ENCODE data around the gene SMAD3. TPM values are rescaled to one million over a fixed set of nuclear protein-coding genes. Genes with fewer than 3 reads are reported as not detected.

The SMAD3 gene
- total and polyA plus RNA-seq, 2 of the 4 experiments (the other 2 are of a cell fraction), result 71.0 to 177 TPM

DNA sequence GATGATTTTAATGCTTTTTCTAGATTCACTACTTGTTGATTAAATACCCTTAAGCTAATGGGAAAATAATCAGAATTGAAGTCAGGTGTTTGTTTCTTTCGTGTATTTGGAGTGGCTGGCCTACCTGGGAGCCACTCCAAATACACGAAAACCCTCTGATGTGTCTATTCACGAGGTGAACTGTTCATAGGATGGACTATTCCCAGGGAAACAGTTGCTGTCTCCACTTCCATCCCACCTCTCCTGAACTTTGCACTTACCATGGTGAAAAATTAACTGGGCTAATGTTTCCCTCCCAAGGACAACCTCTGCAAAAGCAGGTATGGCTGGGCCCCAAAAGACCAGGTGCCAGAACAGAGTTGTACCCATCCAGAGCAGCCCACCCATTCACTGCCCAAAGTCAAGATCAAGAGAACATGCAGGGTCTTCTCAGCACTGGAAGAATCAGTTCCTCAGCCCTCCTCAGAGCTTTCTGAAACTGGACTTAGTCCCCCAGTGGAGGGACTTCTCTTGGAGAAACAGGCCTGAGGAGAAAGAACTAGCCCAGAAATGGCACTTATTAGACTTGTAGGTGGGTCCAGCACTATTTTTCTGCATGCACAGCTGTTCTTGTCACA, 2.9 kb upstream of the SMAD3 start:
- Histone ChIP-seq H3K27me3 (ENCODE audit: control insufficient read depth, insufficient read depth, low read length) (no peaks in the 10 kb centered on the region), H3K27ac (ENCODE audit: insufficient read depth, low read length) (no peak overlapping the region), H3K4me3 (ENCODE audit: insufficient read depth, low read depth, low read length) (no peak overlapping the region), H2AK9ac (replicated peaks; ENCODE audit: low read depth, low read length, poor library complexity) (no peak overlapping the region), H3K4me1 (ENCODE audit: control insufficient read depth, insufficient read depth, low read length) (peaks cover 5% of the 10 kb centered on the region), H4K5ac (ENCODE audit: low read depth, low read length) (no peak overlapping the region), H2AFZ (replicated peaks; ENCODE audit: low read length, poor library complexity) (no peak overlapping the region), H3K14ac (replicated peaks; ENCODE audit: low read depth, low read length) (no peak overlapping the region), H3K23ac (ENCODE audit: low read depth, low read length) (0 out of 2 replicates have a peak overlapping the region, but pooled peaks have one; percentile 17), H2BK20ac (ENCODE audit: low read depth, low read length) (peak overlapping the region; percentile 23), H4K8ac (ENCODE audit: low read depth in 2 of 2, low read length in 2 of 2) (no peak overlapping the region), H3K18ac (ENCODE audit: low read depth, low read length) (no peak overlapping the region), H4K91ac (ENCODE audit: insufficient read depth, low read depth, low read length) (no peak overlapping the region), H3K4me2 (ENCODE audit: low read depth, low read length) (no peak overlapping the region), H3K79me1 (ENCODE audit: low read depth in 1 of 2, low read length in 2 of 2) (peaks cover 0 to 3% of the 10 kb centered on the region in 2 experiments; a peak in 1 of 4 replicates), H2AK5ac (ENCODE audit: low read depth, low read length) (0 out of 2 replicates have a peak overlapping the region, but pooled peaks have one; percentile 40), H2BK120ac (ENCODE audit: low read depth, low read length) (no peak overlapping the region), H2BK15ac (ENCODE audit: low read depth, low read length) (peak overlapping the region; percentile 27; the same call in 2 of the 3 replicates), H3K9me3 (ENCODE audit: control insufficient read depth, insufficient read depth, low read length) (no peaks in the 10 kb centered on the region), H3K9me1 (ENCODE audit: insufficient read depth, low read length) (peaks cover 5% of the 10 kb centered on the region; the same call in 1 of the 2 replicates), H3K9ac (ENCODE audit: low read depth, low read length) (no peak overlapping the region), H3K36me3 (ENCODE audit: control insufficient read depth, insufficient read depth, low read length) (peaks cover 3% of the 10 kb centered on the region; the same call in 1 of the 2 replicates), H2BK5ac (ENCODE audit: low read depth, low read length, poor library complexity, severe bottlenecking) (no peak overlapping the region), H3K56ac (ENCODE audit: extremely low read depth, insufficient read depth, low read length) (no peak overlapping the region), H4K20me1 (ENCODE audit: insufficient read depth, low read length) (peaks cover 15% of the 10 kb centered on the region), H3K4ac (ENCODE audit: low read depth, low read length) (no peak overlapping the region; the same call in 1 of the 2 replicates)
- BruUV-seq (replicated peaks), result no TSS peak
- POLR2A ChIA-PET (ENCODE audit: unreplicated experiment), result no interaction called here
- TF ChIP-seq MXI1 (IDR thresholded peaks at IDR 0.05; ENCODE audit: borderline replicate concordance, low read depth, low read length) (no peak), MAFK (IDR thresholded peaks at IDR 0.05; ENCODE audit: low read depth, low read length) (no peak)
- intact Hi-C loops (cut with micrococcal nuclease), result loop anchor here (10.0 kb wide), 1 partner anchor 772 kb away; no protein-coding TSS in a partner anchor
- no peak for DNase-seq
- 92% methylated on average over 2 of the region's 3 CpGs; no CpG with 5 or more reads in 1 of the 2 experiments for WGBS, 2 experiments (ENCODE audit: extremely low coverage in 2 of 2, insufficient read length in 1 of 2)
- CTCF ChIA-PET, result interaction anchor here (1.0 kb wide), 1 partner anchor 12 kb away, joined by 3 read pairs; no protein-coding TSS in a partner anchor
- dilution Hi-C loops (cut with HindIII; ENCODE audit: low sequenced_read_pairs, unreplicated experiment), result no loop called here
- no peak for ATAC-seq (ENCODE audit: low read depth)
- in situ Hi-C loops (cut with MboI; ENCODE audit: low sequenced_read_pairs), result loop anchor here (10.0 kb wide), 1 partner anchor 372 kb away; no protein-coding TSS in a partner anchor
